Calu3 (cell line): Measurements from ENCODE around the gene GTF2H2C. TPM values are rescaled to one million over a fixed set of nuclear protein-coding genes. Genes with fewer than 3 reads are reported as not detected.

Experiments
- BruUV-seq: library from RNA; stranded (reverse); fragments of 400-500 nt; replicated peaks from 2 replicates; lab custom pipeline; 2021; lab: Mats Ljungman, UMichigan
- CTCF ChIA-PET: fragments of 300-600 bp; sonication (Branson Sonifier 250); formaldehyde crosslinking; loops from one replicate; lab custom pipeline; 2022; ENCODE audit warnings: antibody characterized with exemption; lab: Charles Lee
- DNase-seq: peaks from one replicate; pipeline ENCODE4 v3.0.0; 2022
- H3K27ac Mint-ChIP-seq: one replicate; pipeline ENCODE4 v1.8.0; 2022; ENCODE audit warnings: mixed read lengths; ENCODE audit not compliant: unreplicated experiment
- H3K27me3 Mint-ChIP-seq: one replicate; pipeline ENCODE4 v1.8.0; 2022; ENCODE audit warnings: mixed read lengths; ENCODE audit not compliant: unreplicated experiment
- H3K36me3 Mint-ChIP-seq: one replicate; pipeline ENCODE4 v1.8.0; 2022; ENCODE audit warnings: mild to moderate bottlenecking, moderate library complexity, mixed read lengths; ENCODE audit not compliant: insufficient read depth, unreplicated experiment
- H3K4me1 Mint-ChIP-seq: one replicate; pipeline ENCODE4 v1.8.0; 2022; ENCODE audit warnings: mild to moderate bottlenecking, low read depth, mixed read lengths; ENCODE audit not compliant: unreplicated experiment
- H3K4me3 Mint-ChIP-seq: one replicate; pipeline ENCODE4 v1.8.0; 2022; ENCODE audit warnings: mild to moderate bottlenecking, low read depth, moderate library complexity, mixed read lengths; ENCODE audit not compliant: unreplicated experiment
- H3K9me3 Mint-ChIP-seq: one replicate; pipeline ENCODE4 v1.8.0; 2022; ENCODE audit warnings: low read depth, mixed read lengths; ENCODE audit not compliant: unreplicated experiment
- intact Hi-C: fragments of 100-400 bp; cut with micrococcal nuclease; formaldehyde crosslinking; loops from one replicate; pipeline ENCODE4 v1.10.0; 2022; ENCODE audit not compliant: unreplicated experiment
- total RNA-seq: library from RNA; stranded (reverse); gene quantifications from 2 replicates; pipeline ENCODE4 v1.2.3, GENCODE V29; 2022
- TF ChIP-seq, protein P1 (sequence below): fragments of 200-600 bp; IDR thresholded peaks from one replicate; pipeline ENCODE4 v1.8.0; 2022; ENCODE audit warnings: antibody characterized with exemption; ENCODE audit not compliant: unreplicated experiment

The GTF2H2C gene
- total RNA-seq, 1 experiment from 2014 or later = 28.8 TPM

DNA sequence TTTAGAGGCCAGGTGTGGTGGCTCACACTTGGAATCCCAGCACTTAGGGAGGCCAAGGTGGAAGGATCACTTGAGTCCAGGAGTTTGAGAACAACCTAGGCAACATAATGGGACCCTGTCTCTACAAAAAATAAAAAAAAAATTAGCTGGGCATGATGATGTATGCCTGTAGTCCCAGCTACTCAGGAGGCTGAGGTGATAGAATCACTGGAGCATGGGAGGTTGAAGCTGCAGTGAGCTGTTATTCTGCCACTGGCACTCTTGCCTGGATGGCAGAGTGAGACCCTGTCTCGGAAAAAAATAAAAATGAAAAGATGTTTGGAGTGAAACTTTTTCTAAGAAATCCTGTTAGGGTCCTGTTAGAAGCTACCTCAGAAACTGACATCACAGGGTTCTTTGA is 43.2 kb upstream of the GTF2H2C start:
- peaks cover 64% of the 10 kb centered on the region for H3K4me1 Mint-ChIP-seq
- H3K4me3 Mint-ChIP-seq = peak overlapping the region; percentile 45
- BruUV-seq = no TSS peak
- peak overlapping the region; percentile 90 for H3K27ac Mint-ChIP-seq
- no peaks in the 10 kb centered on the region for H3K27me3 Mint-ChIP-seq
- TF ChIP-seq, protein P1, sequence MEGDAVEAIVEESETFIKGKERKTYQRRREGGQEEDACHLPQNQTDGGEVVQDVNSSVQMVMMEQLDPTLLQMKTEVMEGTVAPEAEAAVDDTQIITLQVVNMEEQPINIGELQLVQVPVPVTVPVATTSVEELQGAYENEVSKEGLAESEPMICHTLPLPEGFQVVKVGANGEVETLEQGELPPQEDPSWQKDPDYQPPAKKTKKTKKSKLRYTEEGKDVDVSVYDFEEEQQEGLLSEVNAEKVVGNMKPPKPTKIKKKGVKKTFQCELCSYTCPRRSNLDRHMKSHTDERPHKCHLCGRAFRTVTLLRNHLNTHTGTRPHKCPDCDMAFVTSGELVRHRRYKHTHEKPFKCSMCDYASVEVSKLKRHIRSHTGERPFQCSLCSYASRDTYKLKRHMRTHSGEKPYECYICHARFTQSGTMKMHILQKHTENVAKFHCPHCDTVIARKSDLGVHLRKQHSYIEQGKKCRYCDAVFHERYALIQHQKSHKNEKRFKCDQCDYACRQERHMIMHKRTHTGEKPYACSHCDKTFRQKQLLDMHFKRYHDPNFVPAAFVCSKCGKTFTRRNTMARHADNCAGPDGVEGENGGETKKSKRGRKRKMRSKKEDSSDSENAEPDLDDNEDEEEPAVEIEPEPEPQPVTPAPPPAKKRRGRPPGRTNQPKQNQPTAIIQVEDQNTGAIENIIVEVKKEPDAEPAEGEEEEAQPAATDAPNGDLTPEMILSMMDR = no peak
- intact Hi-C loops = no loop called here
- H3K9me3 Mint-ChIP-seq = no peaks in the 10 kb centered on the region
- DNase-seq = no peak
- CTCF ChIA-PET = interaction anchor here (1.6 kb wide), 2 partner anchors 10 to 12 kb away, joined by 4 read pairs; no protein-coding TSS in a partner anchor
- peaks cover 32% of the 10 kb centered on the region for H3K36me3 Mint-ChIP-seq

GRCh38 chr5:69517763-69518212 is 42.2 kb upstream of the GTF2H2C start:
- CTCF ChIA-PET = interaction anchor here (0.8 to 1.6 kb wide), 6 partner anchors 9 to 102 kb away, joined by 3 to 4 read pairs (median 4); partner anchors contain the start of gene MARVELD2
- Mint-ChIP-seq H3K36me3 (peaks cover 32% of the 10 kb centered on the region), H3K27me3 (no peaks in the 10 kb centered on the region), H3K4me1 (peaks cover 64% of the 10 kb centered on the region), H3K9me3 (no peaks in the 10 kb centered on the region), H3K4me3 (peak overlapping the region; percentile 45), H3K27ac (peak overlapping the region; percentile 90)
- intact Hi-C loops = no loop called here
- DNase-seq = peak; percentile 22
- BruUV-seq = no TSS peak
- TF ChIP-seq, protein P1 = no peak

- Mint-ChIP-seq H3K4me3 (no peak overlapping the region), H3K4me1 (peaks cover 49% of the 10 kb centered on the region), H3K36me3 (peaks cover 24% of the 10 kb centered on the region), H3K27ac (no peak overlapping the region), H3K9me3 (no peaks in the 10 kb centered on the region), H3K27me3 (no peaks in the 10 kb centered on the region)
- DNase-seq = no peak
- intact Hi-C loops = no loop called here
- BruUV-seq = no TSS peak
- TF ChIP-seq, protein P1 = no peak
- CTCF ChIA-PET = interaction anchor here (0.7 to 1.2 kb wide), 2 partner anchors 19 to 21 kb away, joined by 3 to 5 read pairs; no protein-coding TSS in a partner anchor
Measured at GRCh38 chr5:69519285-69519684, 40.7 kb upstream of the GTF2H2C start.

- CTCF ChIA-PET = no interaction called here
- no peak for DNase-seq
- intact Hi-C loops = no loop called here
- TF ChIP-seq, protein P1 = no peak
- H3K36me3 Mint-ChIP-seq = peaks cover 38% of the 10 kb centered on the region
- no peak overlapping the region for H3K4me3 Mint-ChIP-seq
- H3K4me1 Mint-ChIP-seq = peaks cover 41% of the 10 kb centered on the region
- H3K27me3 Mint-ChIP-seq = no peaks in the 10 kb centered on the region
- no TSS peak for BruUV-seq
- no peak overlapping the region for H3K27ac Mint-ChIP-seq
- H3K9me3 Mint-ChIP-seq = no peaks in the 10 kb centered on the region
Measured at GRCh38 chr5:69522035-69522434, 38.0 kb upstream of the GTF2H2C start.
